Fibroblast of skin of left biceps (primary cell): ENCODE results near the gene TLE4.
"Not testable (repeated sequence)": the region's sequence is repeated elsewhere in the genome, so short reads cannot be mapped to it uniquely, and the experiment has no call there.

Source experiments
- DNase-seq, 2 experiments: peaks; one replicate each; pipeline ENCODE4 v3.0.0-alpha.2; 2013; ENCODE audit warnings: low read depth in 2 of 2

Gene TLE4

GRCh38 chr9:79736051-79736450 lies 164.3 kb downstream of the TLE4 start:
- no peak for DNase-seq

GRCh38 chr9:79741381-79741780 lies 169.6 kb downstream of the TLE4 start:
- DNase-seq, result no peak

- DNase-seq, result no peak
Measured at GRCh38 chr9:79742110-79742721, 170.5 kb downstream of the TLE4 start.

- DNase-seq, result no peak
Measured at GRCh38 chr9:79744521-79744920, 172.8 kb downstream of the TLE4 start.

GRCh38 chr9:79745752-79746336 lies 174.1 kb downstream of the TLE4 start:
- no peak for DNase-seq

- not testable (repeated sequence) for DNase-seq
Measured at GRCh38 chr9:79751895-79752466, 180.2 kb downstream of the TLE4 start.

- DNase-seq, result no peak
Measured at GRCh38 chr9:79756414-79756813, 184.6 kb downstream of the TLE4 start.

GRCh38 chr9:79757074-79757473 lies 185.3 kb downstream of the TLE4 start:
- no peak for DNase-seq

GRCh38 chr9:79757881-79758669 lies 186.3 kb downstream of the TLE4 start:
- DNase-seq, result no peak

- no peak for DNase-seq
Measured at GRCh38 chr9:79759460-79759859, 187.7 kb downstream of the TLE4 start.

- DNase-seq, result no peak
Measured at GRCh38 chr9:79762070-79762469, 190.3 kb downstream of the TLE4 start.

- DNase-seq, result no peak
Measured at GRCh38 chr9:79763671-79764285, 192.0 kb downstream of the TLE4 start.

- DNase-seq, result peak; percentile 78 to 79
Measured at GRCh38 chr9:79764374-79764773, 192.6 kb downstream of the TLE4 start.

GRCh38 chr9:79765466-79765865 lies 193.7 kb downstream of the TLE4 start:
- no peak for DNase-seq

GRCh38 chr9:79766091-79766490 lies 194.3 kb downstream of the TLE4 start:
- DNase-seq, result no peak

GRCh38 chr9:79768194-79768593 lies 196.4 kb downstream of the TLE4 start:
- no peak for DNase-seq

GRCh38 chr9:79769476-79770275 lies 197.9 kb downstream of the TLE4 start:
- DNase-seq, result no peak

- no peak for DNase-seq
Measured at GRCh38 chr9:79774356-79774755, 202.6 kb downstream of the TLE4 start.
